ENCODE results near the gene LRP5.
"Not testable (repeated sequence)": the region's sequence is repeated elsewhere in the genome, so short reads cannot be mapped to it uniquely, and the experiment has no call there.

LRP5 gene

GRCh38 chr11:68329536-68329935 lies 17.1 kb downstream of the LRP5 start:
- no peak for DNase-seq (ENCODE audit: low spot score)

GRCh38 chr11:68329978-68330699 lies 17.7 kb downstream of the LRP5 start:
- DNase-seq (ENCODE audit: low spot score): no peak

GRCh38 chr11:68330700-68331337 lies 18.4 kb downstream of the LRP5 start:
- no peak for DNase-seq (ENCODE audit: low spot score)

GRCh38 chr11:68331338-68331947 lies 19.1 kb downstream of the LRP5 start:
- no peak for DNase-seq (ENCODE audit: low spot score)

- DNase-seq (ENCODE audit: low spot score): no peak
These were observed 19.8 kb downstream of the LRP5 start for GRCh38 chr11:68332186-68332585.

- DNase-seq (ENCODE audit: low spot score): no peak
These were observed 20.8 kb downstream of the LRP5 start for GRCh38 chr11:68333173-68333572.

GRCh38 chr11:68334923-68335322 lies 22.5 kb downstream of the LRP5 start:
- DNase-seq (ENCODE audit: low spot score): no peak

GRCh38 chr11:68335683-68336082 lies 23.3 kb downstream of the LRP5 start:
- DNase-seq (ENCODE audit: low spot score): no peak

GRCh38 chr11:68336716-68337115 lies 24.3 kb downstream of the LRP5 start:
- no peak for DNase-seq (ENCODE audit: low spot score)

- DNase-seq (ENCODE audit: low spot score): no peak
These were observed 25.0 kb downstream of the LRP5 start for GRCh38 chr11:68337399-68337835.

GRCh38 chr11:68338051-68338780 lies 25.8 kb downstream of the LRP5 start:
- peak; percentile 32 for DNase-seq (ENCODE audit: low spot score)

- DNase-seq (ENCODE audit: low spot score): no peak
These were observed 27.8 kb downstream of the LRP5 start for GRCh38 chr11:68340003-68340767.

GRCh38 chr11:68340784-68341556 lies 28.6 kb downstream of the LRP5 start:
- DNase-seq (ENCODE audit: low spot score): no peak

GRCh38 chr11:68341557-68342458 lies 29.4 kb downstream of the LRP5 start:
- DNase-seq (ENCODE audit: low spot score): no peak

- no peak for DNase-seq (ENCODE audit: low spot score)
These were observed 30.2 kb downstream of the LRP5 start for GRCh38 chr11:68342459-68343158.

- DNase-seq (ENCODE audit: low spot score): no peak
These were observed 31.4 kb downstream of the LRP5 start for GRCh38 chr11:68343761-68344256.

- DNase-seq (ENCODE audit: low spot score): not testable (repeated sequence)
These were observed 32.4 kb downstream of the LRP5 start for GRCh38 chr11:68344821-68345220.

GRCh38 chr11:68345776-68346461 lies 33.5 kb downstream of the LRP5 start:
- DNase-seq (ENCODE audit: low spot score): no peak

- no peak for DNase-seq (ENCODE audit: low spot score)
These were observed 34.0 kb downstream of the LRP5 start for GRCh38 chr11:68346462-68346790.
